GM19328 (cell line): ENCODE measurements around the gene PHOSPHO1.
"Not testable (repeated sequence)": the region's sequence is repeated elsewhere in the genome, so short reads cannot be mapped to it uniquely, and the experiment has no call there.

Experiments
- ATAC-seq: cut with Tn5 transposase; IDR thresholded peaks from one replicate; pipeline ENCODE4 v1.9.1; 2021; ENCODE audit warnings: mild to moderate bottlenecking, moderate library complexity; ENCODE audit not compliant: unreplicated experiment

The PHOSPHO1 gene

DNA sequence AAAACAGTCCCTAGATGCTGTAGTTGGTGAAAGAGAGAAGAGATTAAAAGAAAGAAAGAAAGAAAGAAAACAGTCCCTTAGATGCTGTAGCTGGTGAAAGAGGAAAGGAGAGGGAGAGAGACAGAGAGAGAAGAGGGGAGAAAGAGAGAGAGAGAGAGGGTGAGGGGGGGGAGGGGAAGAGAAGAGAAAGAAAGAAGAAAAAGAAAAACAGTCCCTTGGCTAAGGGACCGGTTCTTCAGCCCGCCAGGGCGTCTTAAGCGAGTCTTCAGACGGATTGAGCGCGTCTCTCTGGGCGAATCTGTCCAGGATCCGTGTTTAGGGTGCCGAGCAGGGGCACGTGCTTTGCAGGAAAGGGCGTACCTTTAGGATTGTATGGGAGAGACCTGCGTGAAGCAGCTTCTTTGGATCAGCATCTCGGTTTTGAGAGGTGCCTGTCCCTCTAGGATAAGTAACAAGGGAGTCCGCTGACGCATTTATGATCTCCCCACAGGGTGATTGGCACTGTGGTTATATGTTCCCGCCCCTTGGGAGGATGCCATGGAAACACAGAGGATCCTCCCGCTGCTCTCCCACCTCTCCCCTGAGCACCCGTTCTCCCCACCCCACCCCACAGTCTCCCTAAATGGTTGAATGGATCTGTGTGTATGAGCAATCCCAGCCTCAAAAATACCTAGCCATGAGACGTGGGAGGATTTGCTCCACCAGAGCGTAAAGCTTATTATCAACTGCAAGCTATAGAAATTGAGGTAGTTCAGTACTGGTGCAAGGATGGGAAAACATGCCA lies 36.9 kb downstream of the PHOSPHO1 start:
- ATAC-seq = no peak

DNA sequence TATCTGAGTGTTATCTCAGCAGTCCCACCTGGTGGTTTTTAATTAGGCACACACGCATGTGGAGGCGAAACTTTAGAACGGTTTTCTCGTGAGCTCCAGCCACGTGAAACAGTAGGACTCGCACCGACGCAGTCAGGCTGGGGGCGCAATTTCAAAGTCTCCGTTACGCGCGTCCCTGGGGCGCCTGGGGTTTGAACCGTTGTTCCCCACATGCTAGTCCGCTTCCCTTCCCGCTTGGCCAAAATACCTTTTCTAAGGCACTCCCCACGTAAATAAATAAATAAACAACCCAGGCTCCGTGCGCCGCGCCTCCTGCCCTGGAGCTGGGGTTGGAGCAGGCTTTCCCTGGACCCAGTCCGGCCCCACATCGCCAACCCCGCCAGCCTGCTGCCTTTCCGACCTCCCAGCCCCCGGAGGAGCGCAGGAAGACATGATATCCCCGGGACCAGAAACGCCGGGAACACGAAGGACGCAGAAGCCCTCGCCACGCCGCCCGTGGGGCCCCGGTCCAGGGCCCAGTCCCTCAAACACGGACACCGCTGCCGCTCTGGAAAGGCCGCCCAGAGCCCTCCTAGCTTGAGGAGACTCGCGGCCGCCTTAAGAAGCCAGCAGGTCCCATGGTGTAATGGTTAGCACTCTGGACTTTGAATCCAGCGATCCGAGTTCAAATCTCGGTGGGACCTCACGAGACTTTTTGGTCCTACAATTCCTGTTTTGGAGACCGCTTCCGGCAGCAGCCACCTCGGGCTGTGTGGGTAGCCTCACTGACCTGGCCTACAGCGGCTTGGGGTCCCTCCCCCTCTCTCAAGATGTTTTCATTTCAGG lies 38.5 kb downstream of the PHOSPHO1 start:
- peak; percentile 44 for ATAC-seq

DNA sequence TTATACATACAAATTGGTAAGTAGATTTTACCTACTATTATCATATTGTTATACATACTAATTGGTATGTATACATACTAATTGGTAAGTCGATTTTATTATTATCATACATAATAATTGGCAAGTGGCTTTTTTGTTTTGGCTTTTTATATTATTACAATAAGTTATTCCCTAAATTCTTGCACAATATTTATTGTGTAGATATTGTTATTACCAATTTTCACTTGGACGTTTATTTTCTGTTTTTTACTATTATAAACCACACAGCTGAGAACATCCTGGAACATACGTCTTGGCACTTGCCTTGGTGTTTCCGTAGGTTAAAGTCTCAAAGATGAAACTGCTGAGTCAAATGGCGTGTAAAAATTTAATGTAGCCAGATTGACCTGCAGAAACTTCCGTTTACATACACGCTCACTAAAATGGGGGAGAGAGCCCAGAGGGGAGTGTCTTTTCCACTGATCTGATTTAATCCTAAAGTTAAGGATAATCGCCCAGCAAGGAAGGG lies 39.1 kb downstream of the PHOSPHO1 start:
- ATAC-seq = peak; percentile 1

DNA sequence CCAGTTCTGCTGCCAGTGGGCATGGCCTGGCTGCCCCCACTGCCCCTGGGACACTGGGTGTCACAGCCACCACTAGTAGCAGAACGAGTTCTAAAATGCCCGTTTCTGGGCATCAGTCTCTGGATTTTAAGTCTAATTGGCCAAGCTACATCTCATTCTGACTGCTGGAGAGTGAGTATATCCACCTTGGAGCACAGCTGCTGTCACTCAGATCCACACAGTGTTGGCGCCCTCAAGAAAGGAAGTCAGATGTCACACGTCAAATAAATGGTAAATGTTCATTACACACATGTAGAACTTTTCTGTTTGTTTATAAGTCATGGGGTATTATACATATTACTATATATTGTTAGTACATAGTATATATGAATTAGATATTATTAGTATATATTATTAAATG lies 39.7 kb downstream of the PHOSPHO1 start:
- ATAC-seq = no peak

DNA sequence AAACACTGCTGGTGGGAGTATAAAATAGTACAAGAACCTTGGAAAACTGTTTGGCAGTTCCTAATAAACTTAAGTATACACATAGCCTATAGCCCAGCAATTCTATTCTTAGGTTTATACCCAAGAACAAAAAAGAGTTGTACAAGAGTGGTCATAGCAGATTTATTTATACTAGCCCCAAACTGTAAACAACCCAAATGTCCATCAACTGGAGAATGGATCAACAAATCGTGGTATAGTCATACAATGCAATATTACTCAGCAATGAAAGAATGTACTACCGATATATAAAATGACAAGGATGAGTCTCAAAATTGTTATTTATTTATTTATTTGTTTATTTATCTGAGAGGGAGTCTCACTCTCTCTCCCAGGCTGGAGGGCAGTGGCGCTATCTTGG lies 43.3 kb downstream of the PHOSPHO1 start:
- no peak for ATAC-seq

DNA sequence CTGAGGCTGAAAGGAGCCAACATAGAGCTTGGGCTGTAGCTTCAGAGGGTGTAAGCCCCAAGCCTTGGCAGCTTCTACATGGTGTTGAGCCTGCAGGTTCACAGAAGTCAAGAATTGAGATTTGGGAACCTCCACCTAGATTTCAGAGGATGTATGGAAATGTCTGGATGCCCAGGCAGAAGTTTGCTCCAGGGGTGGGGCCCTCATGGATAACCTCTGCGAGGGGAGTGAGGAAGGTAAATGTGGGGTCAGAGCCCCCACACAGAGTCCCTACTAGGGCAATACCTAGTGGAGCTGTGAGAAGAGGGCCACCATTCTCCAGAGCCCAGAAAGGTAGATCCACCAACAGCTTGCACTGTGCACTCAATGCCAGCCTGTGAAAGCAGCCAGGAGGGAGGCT lies 45.2 kb downstream of the PHOSPHO1 start:
- ATAC-seq = not testable (repeated sequence)

DNA sequence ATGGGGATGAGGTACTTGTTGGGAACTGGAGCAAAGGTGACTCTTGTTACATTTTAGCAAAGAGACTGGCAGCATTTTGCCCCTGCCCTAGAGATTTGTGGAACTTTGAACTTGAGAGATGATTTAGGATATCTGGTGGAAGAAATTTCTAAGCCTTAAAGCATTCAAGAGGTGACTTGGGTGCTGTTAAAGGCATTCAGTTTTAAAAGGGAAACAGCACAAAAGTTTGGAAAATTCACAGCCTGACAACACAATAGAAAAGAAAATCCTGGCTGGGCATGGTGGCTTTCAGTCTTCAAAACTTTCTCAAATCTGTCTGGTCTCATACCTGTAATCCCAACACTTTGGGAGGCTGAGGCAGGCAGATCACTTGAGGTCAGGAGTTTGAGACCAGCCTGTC lies 46.1 kb downstream of the PHOSPHO1 start:
- not testable (repeated sequence) for ATAC-seq

DNA sequence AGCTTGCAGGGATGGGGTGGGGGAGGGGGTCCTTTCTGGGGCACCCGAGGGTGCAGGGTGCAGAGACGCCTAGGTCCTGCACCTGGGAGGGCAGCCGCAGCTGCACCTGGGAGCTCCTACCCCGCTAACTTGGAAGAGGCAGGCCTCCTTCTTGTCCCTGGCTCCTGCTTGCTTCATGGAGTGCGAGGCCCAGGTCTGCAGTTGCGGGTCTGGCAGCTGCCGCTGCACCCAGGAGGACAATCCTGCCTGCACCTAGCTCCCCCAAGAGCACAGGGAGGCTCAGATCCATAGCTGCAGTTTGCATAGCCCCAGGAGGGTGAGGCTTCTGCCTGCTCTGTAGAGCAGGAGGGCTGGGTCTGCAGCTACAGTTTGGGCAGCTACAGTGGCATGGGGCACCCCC lies 46.8 kb downstream of the PHOSPHO1 start:
- ATAC-seq = no peak

DNA sequence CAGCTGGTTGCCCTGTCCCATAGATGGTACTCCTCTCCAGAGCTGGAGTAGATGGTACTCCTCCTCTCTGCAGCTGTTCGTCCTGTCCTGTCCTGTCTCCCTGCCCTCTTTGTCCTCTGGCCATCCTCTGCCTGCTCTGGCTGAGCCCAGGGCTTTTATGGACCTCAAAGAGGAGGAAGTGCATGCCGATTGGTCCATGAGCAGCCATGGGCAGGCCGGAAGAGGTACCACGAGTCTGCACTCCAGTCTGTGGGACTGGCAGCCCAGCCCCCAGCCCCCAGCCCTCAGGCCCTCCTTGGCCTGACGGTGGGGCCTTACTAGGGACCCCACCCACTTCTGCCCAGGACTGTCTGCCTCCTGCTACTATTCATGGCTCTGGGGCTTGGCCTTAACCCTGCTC lies 47.2 kb downstream of the PHOSPHO1 start:
- ATAC-seq = no peak

DNA sequence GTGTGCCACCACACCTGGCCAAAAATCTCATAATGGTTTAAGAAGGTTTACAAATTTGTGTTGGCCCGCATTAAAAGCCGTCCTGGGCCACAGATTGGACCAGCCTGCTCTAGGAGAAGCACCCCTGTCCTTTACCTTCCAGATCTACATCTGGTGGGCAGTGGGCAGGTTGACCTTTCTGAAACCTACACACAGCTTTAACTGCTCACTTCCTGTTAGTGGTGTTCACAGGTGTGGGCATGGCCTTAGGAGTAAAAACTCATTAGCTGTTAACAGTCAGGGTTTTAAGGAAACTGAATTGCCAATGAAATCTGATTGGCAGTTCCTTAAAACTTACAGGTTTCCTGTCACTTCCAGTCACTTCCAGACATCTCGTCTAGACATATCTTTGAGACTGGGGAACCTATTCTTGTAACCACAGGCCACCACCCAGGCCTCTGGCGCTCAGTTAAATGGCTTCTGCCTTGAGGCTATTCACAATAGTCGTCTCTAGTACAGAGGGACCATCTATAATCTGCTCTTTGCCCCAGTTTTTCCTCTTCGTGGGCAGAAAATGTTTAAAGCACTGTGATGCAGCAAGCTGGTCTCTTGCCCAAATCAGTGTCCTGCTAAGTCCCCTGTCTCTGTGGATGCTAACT lies 49.5 kb downstream of the PHOSPHO1 start:
- ATAC-seq = no peak

DNA sequence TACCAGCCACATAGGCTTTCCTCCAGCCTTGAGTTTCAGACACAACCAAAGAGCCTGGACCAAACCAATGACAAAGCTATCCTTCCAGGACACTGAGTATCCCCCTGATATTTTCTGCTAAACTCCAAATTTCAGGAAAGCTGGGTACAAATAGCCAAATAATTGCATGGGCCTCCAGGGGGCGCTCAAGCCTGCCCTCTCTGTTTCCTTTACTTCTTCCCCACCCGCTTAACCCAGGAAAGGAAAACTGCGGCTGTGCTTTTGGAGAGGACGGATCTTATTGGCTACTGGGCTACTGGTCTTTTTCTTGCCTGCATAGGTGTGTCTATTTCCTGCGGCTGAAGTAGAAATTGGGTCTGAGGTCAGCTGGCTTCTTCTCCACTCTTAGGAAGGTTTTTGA lies 50.3 kb downstream of the PHOSPHO1 start:
- no peak for ATAC-seq

DNA sequence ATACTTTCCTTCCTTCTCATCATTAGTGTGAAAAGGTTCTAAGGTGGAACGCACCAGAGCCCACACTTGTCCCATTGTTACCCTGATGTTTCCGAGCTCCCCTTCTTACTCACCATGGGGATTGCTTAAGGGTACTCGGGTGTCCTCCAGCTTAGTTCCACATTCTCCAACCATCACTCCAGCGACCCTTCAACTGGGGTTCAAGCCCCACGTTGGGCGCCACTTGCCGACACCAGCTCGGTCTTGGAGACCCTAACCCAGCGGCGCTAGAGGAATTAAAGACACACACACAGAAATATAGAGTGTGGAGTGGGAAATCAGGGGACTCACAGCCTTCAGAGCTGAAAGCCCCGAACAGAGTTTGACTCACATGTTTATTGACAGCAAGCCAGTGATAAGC lies 54.6 kb downstream of the PHOSPHO1 start:
- ATAC-seq = not testable (repeated sequence)
